ENCODE results near the gene ZNF419. TPM values are rescaled to one million over a fixed set of nuclear protein-coding genes. Genes with fewer than 3 reads are reported as not detected.
"Not testable (repeated sequence)": the region's sequence is repeated elsewhere in the genome, so short reads cannot be mapped to it uniquely, and the experiment has no call there.

ZNF419 gene
- total RNA-seq, 1 donor from 2014 or later, result 9.0 TPM

- H3K4me3 ChIP-seq, result peak overlapping the region; percentile 96
- intact Hi-C loops (cut with micrococcal nuclease), result not testable (repeated sequence)
- H3K9me3 ChIP-seq (replicated peaks), result peaks cover 31% of the 10 kb centered on the region
Observed at GRCh38 chr19:57500400-57500799, 12.8 kb downstream of the ZNF419 start.

DNA sequence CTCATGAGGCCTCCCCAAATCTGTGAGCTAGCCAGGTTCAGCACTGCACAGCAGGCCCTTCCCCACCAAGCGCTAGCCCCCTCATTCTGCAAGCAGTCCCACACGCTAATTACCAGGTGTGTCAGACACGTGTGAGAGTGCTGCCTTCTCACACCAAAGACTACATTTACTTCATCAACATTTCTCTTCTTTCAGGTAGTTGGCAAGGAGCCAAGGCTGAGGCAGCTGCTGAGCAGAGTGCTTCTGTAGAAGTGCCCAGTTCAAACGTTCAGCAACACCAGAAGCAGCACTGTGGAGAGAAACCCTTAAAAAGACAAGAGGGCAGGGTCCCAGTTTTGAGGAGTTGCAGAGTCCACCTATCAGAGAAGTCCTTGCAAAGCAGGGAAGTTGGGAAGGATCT lies 18.6 kb downstream of the ZNF419 start:
- Histone ChIP-seq H3K27ac (replicated peaks) (no peak overlapping the region), H3K4me3 (no peak overlapping the region), H3K4me1 (no peaks in the 10 kb centered on the region), H3K9me3 (replicated peaks) (peaks cover 72% of the 10 kb centered on the region), H3K27me3 (ENCODE audit: low read depth) (no peaks in the 10 kb centered on the region), H3K36me3 (peaks cover 77% of the 10 kb centered on the region)
- no peak for DNase-seq
- TF ChIP-seq CTCF (IDR thresholded peaks at IDR 0.05; ENCODE audit: borderline replicate concordance), result no peak
- intact Hi-C loops (cut with micrococcal nuclease), result no loop called here

More at GRCh38 chr19:57500400-57500799, 12.8 kb downstream of the ZNF419 start:
- DNase-seq; H3K27me3 ChIP-seq (ENCODE audit: low read depth); H3K27ac ChIP-seq (replicated peaks): not testable (repeated sequence)
- peaks cover 11% of the 10 kb centered on the region for H3K4me1 ChIP-seq
- peaks cover 27% of the 10 kb centered on the region for H3K36me3 ChIP-seq

DNA sequence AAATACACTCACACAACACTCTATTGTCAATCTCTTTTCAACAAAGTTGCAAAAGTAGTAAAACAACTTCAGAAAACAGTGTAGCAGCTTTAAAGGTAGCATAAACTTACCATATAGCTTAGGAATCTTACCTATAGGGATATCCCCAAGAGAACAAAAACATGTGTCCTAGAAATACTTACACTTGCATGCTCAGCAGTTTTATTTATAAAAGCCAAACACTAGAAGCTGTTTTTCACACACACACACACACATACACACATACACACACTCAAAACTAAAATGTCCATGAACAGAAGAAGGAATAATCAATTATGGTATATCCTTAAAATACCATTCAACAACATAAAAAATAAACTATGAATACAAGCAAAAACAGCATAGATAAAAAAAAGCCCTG lies 23.9 kb downstream of the ZNF419 start:
- Histone ChIP-seq H3K4me3 (no peak overlapping the region), H3K27ac (replicated peaks) (no peak overlapping the region), H3K36me3 (peaks cover 89% of the 10 kb centered on the region), H3K4me1 (no peaks in the 10 kb centered on the region), H3K9me3 (replicated peaks) (peaks cover 89% of the 10 kb centered on the region), H3K27me3 (ENCODE audit: low read depth) (no peaks in the 10 kb centered on the region)
- intact Hi-C loops (cut with micrococcal nuclease), result no loop called here
- DNase-seq, result no peak
- TF ChIP-seq CTCF (IDR thresholded peaks at IDR 0.05; ENCODE audit: borderline replicate concordance), result no peak

DNA sequence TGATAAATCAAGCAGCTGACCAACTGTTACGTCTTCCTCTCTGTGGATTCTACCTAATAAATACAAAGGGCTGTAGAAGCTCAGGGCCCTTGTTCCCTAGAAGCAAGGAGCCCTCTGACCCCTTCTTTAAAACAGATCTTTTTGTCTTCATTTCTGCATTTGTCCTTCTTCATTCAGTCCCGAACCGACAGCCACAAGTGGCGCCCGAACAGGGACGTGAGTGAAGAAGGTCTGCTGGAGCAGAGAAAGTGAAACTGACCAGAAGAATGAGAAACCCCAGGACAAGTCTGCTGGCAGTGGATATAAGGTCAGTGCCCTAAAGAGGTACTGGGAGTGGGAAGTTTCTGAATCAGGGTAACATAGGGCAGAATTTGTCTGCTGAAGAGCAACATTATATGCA lies 25.3 kb downstream of the ZNF419 start:
- H3K27me3 ChIP-seq (ENCODE audit: low read depth), result no peaks in the 10 kb centered on the region
- no peaks in the 10 kb centered on the region for H3K4me1 ChIP-seq
- peaks cover 79% of the 10 kb centered on the region for H3K9me3 ChIP-seq (replicated peaks)
- intact Hi-C loops (cut with micrococcal nuclease), result no loop called here
- H3K27ac ChIP-seq (replicated peaks), result no peak overlapping the region
- H3K4me3 ChIP-seq, result no peak overlapping the region
- DNase-seq, result no peak
- TF ChIP-seq CTCF (IDR thresholded peaks at IDR 0.05; ENCODE audit: borderline replicate concordance), result no peak
- peaks cover 88% of the 10 kb centered on the region for H3K36me3 ChIP-seq

DNA sequence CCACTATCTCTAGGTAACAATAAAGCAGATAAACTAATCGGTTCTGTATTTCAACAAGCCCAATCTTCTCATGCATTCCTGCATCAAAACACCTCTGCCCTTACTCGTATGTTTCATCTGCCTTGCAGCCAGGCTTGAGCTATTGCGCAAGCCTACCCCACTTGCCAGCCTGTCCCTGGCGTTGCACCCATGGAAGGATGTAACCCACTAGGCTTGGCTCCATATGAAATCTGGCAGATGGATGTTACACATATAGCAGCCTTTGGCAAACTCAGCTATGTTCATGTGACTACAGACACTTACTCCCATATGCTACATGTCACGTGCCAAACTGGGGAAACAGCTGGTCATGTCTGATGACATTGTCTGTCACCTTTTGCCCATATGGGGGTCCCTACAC lies 27.7 kb downstream of the ZNF419 start:
- Histone ChIP-seq H3K4me3 (no peak overlapping the region), H3K9me3 (replicated peaks) (peaks cover 60% of the 10 kb centered on the region), H3K36me3 (peaks cover 70% of the 10 kb centered on the region), H3K4me1 (no peaks in the 10 kb centered on the region), H3K27me3 (ENCODE audit: low read depth) (no peaks in the 10 kb centered on the region), H3K27ac (replicated peaks) (no peak overlapping the region)
- no peak for DNase-seq
- TF ChIP-seq CTCF (IDR thresholded peaks at IDR 0.05; ENCODE audit: borderline replicate concordance), result no peak
- intact Hi-C loops (cut with micrococcal nuclease), result no loop called here

GRCh38 chr19:57518021-57518420 lies 30.5 kb downstream of the ZNF419 start:
- H3K4me1 ChIP-seq; intact Hi-C loops (cut with micrococcal nuclease); DNase-seq; H3K4me3 ChIP-seq; H3K27me3 ChIP-seq (ENCODE audit: low read depth); H3K27ac ChIP-seq (replicated peaks): not testable (repeated sequence)
- Histone ChIP-seq H3K9me3 (replicated peaks) (peaks cover 33% of the 10 kb centered on the region), H3K36me3 (peaks cover 49% of the 10 kb centered on the region)
